Liver (tissue), 9 donors: ENCODE measurements around the gene KDM7A. TPM values are rescaled to one million over a fixed set of nuclear protein-coding genes. Genes with fewer than 3 reads are reported as not detected.

Source experiments
- DNase-seq: peaks from one replicate; pipeline ENCODE4 v3.0.0-alpha.2; 2017; ENCODE audit warnings: low spot score
- H3K27ac ChIP-seq, 2 donors: one replicate each; pipeline ENCODE4 v1.7.0; 2013; ENCODE audit warnings: inconsistent platforms in 2 of 2, low read length in 2 of 2, control low read depth in 1 of 2, low read depth in 1 of 2, mild to moderate bottlenecking in 1 of 2
- H3K27me3 ChIP-seq, 4 donors: one replicate each; pipeline versions ENCODE4 v1.6.1 to v1.7.0; 2013; ENCODE audit warnings: low read length in 3 of 4, inconsistent platforms in 1 of 4, mild to moderate bottlenecking in 1 of 4, moderate library complexity in 1 of 4; ENCODE audit not compliant: control insufficient read depth in 4 of 4, insufficient read depth in 4 of 4
- H3K36me3 ChIP-seq, 4 donors: one replicate each; pipeline versions ENCODE4 v1.6.1 to v1.7.0; 2013; ENCODE audit warnings: low read length in 3 of 4, mild to moderate bottlenecking in 3 of 4, low read depth in 1 of 4, moderate library complexity in 1 of 4; ENCODE audit not compliant: control insufficient read depth in 4 of 4, insufficient read depth in 3 of 4
- H3K4me1 ChIP-seq, 4 donors: one replicate each; pipeline versions ENCODE4 v1.6.1 to v1.7.0; 2013; ENCODE audit warnings: low read length in 3 of 4, mild to moderate bottlenecking in 3 of 4, moderate library complexity in 1 of 4; ENCODE audit not compliant: control insufficient read depth in 4 of 4, insufficient read depth in 4 of 4
- H3K4me3 ChIP-seq, 3 donors: one replicate each; pipeline versions ENCODE4 v1.6.1 to v1.7.0; 2013; ENCODE audit warnings: low read length in 3 of 3, control low read depth in 1 of 3, low read depth in 1 of 3, mild to moderate bottlenecking in 1 of 3
- H3K9ac ChIP-seq, 2 donors: one replicate each; pipeline ENCODE4 v1.7.0; 2013; ENCODE audit warnings: low read length in 2 of 2, mild to moderate bottlenecking in 2 of 2, moderate library complexity in 2 of 2, control low read depth in 1 of 2, low read depth in 1 of 2
- H3K9me3 ChIP-seq, 4 donors: one replicate each; pipeline versions ENCODE4 v1.6.1 to v1.7.0; 2013; ENCODE audit warnings: low read length in 3 of 4; ENCODE audit not compliant: control insufficient read depth in 4 of 4
- EGR1 ChIP-seq, 2 donors: IDR thresholded peaks; 2 replicates each; pipeline ENCODE4 v1.6.1; 2016 to 2018; ENCODE audit warnings: antibody characterized with exemption in 2 of 2, low read depth in 2 of 2
- FOXA1 ChIP-seq: IDR thresholded peaks from 2 replicates; pipeline ENCODE4 v1.6.1; 2016; ENCODE audit warnings: antibody characterized with exemption
- FOXA2 ChIP-seq: IDR thresholded peaks from 2 replicates; pipeline ENCODE4 v1.6.1; 2016; ENCODE audit warnings: antibody characterized with exemption
- GABPA ChIP-seq, 2 donors: IDR thresholded peaks in 1 of 2; conservative IDR thresholded peaks in 1 of 2; 2 replicates each; pipeline ENCODE4 v1.6.1; 2016; ENCODE audit warnings: antibody characterized with exemption in 2 of 2, mild to moderate bottlenecking in 1 of 2, moderate library complexity in 1 of 2
- HNF4A ChIP-seq, 2 donors: conservative IDR thresholded peaks; 2 replicates each; pipeline ENCODE4 v1.6.1; 2016; ENCODE audit warnings: antibody characterized with exemption in 2 of 2, mild to moderate bottlenecking in 2 of 2
- HNF4G ChIP-seq: IDR thresholded peaks from 2 replicates; pipeline ENCODE4 v1.6.1; 2016; ENCODE audit warnings: antibody characterized with exemption
- JUND ChIP-seq, 2 donors: IDR thresholded peaks; 2 replicates each; pipeline ENCODE4 v1.6.1; 2016; ENCODE audit warnings: antibody characterized with exemption in 2 of 2
- NR2F2 ChIP-seq: IDR thresholded peaks from 2 replicates; pipeline ENCODE4 v1.6.1; 2016; ENCODE audit warnings: antibody characterized with exemption
- RAD21 ChIP-seq, 2 donors: IDR thresholded peaks; 2 replicates each; pipeline ENCODE4 v1.6.1; 2016; ENCODE audit warnings: antibody characterized with exemption in 2 of 2, mild to moderate bottlenecking in 2 of 2
- RXRA ChIP-seq, 2 donors: IDR thresholded peaks; 2 replicates each; pipeline ENCODE4 v1.6.1; 2017 to 2018; ENCODE audit warnings: antibody characterized with exemption in 2 of 2, mild to moderate bottlenecking in 1 of 2
- SP1 ChIP-seq: IDR thresholded peaks from 2 replicates; pipeline ENCODE4 v1.6.1; 2018; ENCODE audit warnings: antibody characterized with exemption, mild to moderate bottlenecking
- TAF1 ChIP-seq: conservative IDR thresholded peaks from 2 replicates; pipeline ENCODE4 v1.6.1; 2016; ENCODE audit warnings: antibody characterized with exemption, mild to moderate bottlenecking
- YY1 ChIP-seq: IDR thresholded peaks from 2 replicates; pipeline ENCODE4 v1.6.1; 2016; ENCODE audit warnings: antibody characterized with exemption, mild to moderate bottlenecking
- WGBS: extraction: QIAGEN DNeasy Blood & Tissue Kit; methylation state at CpG from one replicate; pipeline ENCODE4 v1.1.7; 2013; 5-methylcytosine and 5-hydroxymethylcytosine counted together
- polyA plus RNA-seq, 2 donors: library from polyadenylated mRNA; stranded (reverse) in 1 of 2; unstranded in 1 of 2; fragments of 200-250 nt in 1 of 2; fragments of >200 nt in 1 of 2; fragmentation: Nextera tagmentation in 1 of 2; extraction: Ambion mirVana in 1 of 2; gene quantifications; one replicate each; pipeline versions ENCODE4 v1.2.1 to v1.2.3, GENCODE V29; 2013 to 2015
- total RNA-seq, 2 donors: library from RNA; depleted of rRNA; stranded (reverse); fragments of >200 nt; gene quantifications; one replicate each; pipeline ENCODE4 v1.2.3, GENCODE V29; 2014
- TF ChIP-seq, protein P1 (sequence below): IDR thresholded peaks from 2 replicates; pipeline ENCODE4 v1.6.1; 2016; ENCODE audit warnings: antibody characterized with exemption, mild to moderate bottlenecking
- TF ChIP-seq, protein P2 (sequence below): IDR thresholded peaks from 2 replicates; pipeline ENCODE4 v1.6.1; 2016; ENCODE audit warnings: antibody characterized with exemption
- TF ChIP-seq, protein P3 (sequence below): IDR thresholded peaks from 2 replicates; pipeline ENCODE4 v1.6.1; 2016; ENCODE audit warnings: antibody characterized with exemption
- TF ChIP-seq, protein P4 (sequence below): fragments of 150-350 bp; IDR thresholded peaks from 2 replicates; pipeline ENCODE4 v1.5.1; 2017; ENCODE audit warnings: improper control_type of control experiment, low read depth, low read length; ENCODE audit not compliant: missing input control
- TF ChIP-seq, protein P5 (sequence below): IDR thresholded peaks from 2 replicates; pipeline ENCODE4 v1.6.1; 2016; ENCODE audit warnings: antibody characterized with exemption
- donor health status: healthy.
- donor health status: healthy.
- donor health status: healthy.
- donor health status: healthy.
- donor health status: healthy.

KDM7A gene
- total and polyA plus RNA-seq, 4 donors, result 1.9 to 27.5 (median 9.9) TPM

DNA sequence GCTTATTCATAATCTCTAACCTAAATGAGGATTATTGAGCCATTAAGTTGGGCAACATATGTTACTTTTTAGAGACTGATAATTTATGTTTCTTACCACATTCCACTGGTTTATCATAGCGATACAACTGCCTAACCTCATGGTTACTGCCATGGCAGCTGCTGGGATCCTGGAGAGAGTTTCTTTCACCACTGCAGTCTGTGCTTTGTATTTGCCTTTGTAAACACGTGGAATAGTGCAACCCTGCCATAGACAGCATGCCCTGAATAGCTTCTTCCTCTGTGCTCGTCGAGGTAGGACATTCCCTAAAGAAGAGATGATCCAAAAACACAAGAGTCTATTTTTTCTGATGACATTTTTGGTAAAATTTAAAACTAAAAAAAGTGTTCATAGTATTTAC, 80.3 kb downstream of the KDM7A start:
- 88% methylated on average over 4 of the region's 4 CpGs for WGBS
- H3K36me3 ChIP-seq, result peaks cover 3 to 73% (median 66%) of the 10 kb centered on the region in 4 donors
- no peak for TF ChIP-seq FOXA1
- TF ChIP-seq RXRA (IDR thresholded peaks at IDR 0.05), result no peak
- TF ChIP-seq NR2F2, result no peak
- no peak for TF ChIP-seq HNF4A (conservative IDR thresholded peaks at IDR 0.05)
- no peak for TF ChIP-seq SP1
- TF ChIP-seq, protein P1, sequence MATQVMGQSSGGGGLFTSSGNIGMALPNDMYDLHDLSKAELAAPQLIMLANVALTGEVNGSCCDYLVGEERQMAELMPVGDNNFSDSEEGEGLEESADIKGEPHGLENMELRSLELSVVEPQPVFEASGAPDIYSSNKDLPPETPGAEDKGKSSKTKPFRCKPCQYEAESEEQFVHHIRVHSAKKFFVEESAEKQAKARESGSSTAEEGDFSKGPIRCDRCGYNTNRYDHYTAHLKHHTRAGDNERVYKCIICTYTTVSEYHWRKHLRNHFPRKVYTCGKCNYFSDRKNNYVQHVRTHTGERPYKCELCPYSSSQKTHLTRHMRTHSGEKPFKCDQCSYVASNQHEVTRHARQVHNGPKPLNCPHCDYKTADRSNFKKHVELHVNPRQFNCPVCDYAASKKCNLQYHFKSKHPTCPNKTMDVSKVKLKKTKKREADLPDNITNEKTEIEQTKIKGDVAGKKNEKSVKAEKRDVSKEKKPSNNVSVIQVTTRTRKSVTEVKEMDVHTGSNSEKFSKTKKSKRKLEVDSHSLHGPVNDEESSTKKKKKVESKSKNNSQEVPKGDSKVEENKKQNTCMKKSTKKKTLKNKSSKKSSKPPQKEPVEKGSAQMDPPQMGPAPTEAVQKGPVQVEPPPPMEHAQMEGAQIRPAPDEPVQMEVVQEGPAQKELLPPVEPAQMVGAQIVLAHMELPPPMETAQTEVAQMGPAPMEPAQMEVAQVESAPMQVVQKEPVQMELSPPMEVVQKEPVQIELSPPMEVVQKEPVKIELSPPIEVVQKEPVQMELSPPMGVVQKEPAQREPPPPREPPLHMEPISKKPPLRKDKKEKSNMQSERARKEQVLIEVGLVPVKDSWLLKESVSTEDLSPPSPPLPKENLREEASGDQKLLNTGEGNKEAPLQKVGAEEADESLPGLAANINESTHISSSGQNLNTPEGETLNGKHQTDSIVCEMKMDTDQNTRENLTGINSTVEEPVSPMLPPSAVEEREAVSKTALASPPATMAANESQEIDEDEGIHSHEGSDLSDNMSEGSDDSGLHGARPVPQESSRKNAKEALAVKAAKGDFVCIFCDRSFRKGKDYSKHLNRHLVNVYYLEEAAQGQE, result no peak
- no peak for TF ChIP-seq RAD21 (IDR thresholded peaks at IDR 0.05)
- TF ChIP-seq, protein P2, sequence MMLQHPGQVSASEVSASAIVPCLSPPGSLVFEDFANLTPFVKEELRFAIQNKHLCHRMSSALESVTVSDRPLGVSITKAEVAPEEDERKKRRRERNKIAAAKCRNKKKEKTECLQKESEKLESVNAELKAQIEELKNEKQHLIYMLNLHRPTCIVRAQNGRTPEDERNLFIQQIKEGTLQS, result no peak

DNA sequence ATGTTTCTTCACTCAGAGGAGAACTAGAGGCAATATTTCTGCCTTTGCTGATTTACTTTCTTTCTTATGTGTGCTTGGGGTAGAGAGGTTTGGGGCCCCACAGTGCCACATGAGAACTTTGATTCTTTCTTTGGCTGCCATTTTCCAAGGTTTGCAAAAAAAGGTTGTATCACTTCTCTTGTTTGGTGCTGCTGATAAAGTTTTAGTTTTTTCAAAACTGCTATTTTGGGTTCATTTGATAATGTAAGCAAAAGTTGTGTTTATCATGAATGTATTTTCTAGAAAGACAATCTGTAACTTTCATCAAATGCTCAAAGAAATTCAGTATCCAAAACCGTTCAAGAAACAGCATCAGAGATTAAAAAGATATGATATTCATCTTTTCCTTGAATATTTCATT, 83.4 kb downstream of the KDM7A start:
- H3K4me1 ChIP-seq, result no peaks in the 10 kb centered on the region
- no peak for DNase-seq
- peaks cover 4 to 69% (median 59%) of the 10 kb centered on the region in 4 donors for H3K36me3 ChIP-seq
- H3K9ac ChIP-seq, result no peak overlapping the region
- H3K27ac ChIP-seq, result no peak overlapping the region
- no peaks in the 10 kb centered on the region for H3K9me3 ChIP-seq
- no peak overlapping the region for H3K4me3 ChIP-seq
- H3K27me3 ChIP-seq, result no peaks in the 10 kb centered on the region
- WGBS, result 91% methylated on average over 1 of the region's 1 CpG
- TF ChIP-seq HNF4G, result no peak
- no peak for TF ChIP-seq SP1
- no peak for TF ChIP-seq EGR1 (IDR thresholded peaks at IDR 0.05; ENCODE audit: low read depth in 2 of 2)
- TF ChIP-seq, protein P3, sequence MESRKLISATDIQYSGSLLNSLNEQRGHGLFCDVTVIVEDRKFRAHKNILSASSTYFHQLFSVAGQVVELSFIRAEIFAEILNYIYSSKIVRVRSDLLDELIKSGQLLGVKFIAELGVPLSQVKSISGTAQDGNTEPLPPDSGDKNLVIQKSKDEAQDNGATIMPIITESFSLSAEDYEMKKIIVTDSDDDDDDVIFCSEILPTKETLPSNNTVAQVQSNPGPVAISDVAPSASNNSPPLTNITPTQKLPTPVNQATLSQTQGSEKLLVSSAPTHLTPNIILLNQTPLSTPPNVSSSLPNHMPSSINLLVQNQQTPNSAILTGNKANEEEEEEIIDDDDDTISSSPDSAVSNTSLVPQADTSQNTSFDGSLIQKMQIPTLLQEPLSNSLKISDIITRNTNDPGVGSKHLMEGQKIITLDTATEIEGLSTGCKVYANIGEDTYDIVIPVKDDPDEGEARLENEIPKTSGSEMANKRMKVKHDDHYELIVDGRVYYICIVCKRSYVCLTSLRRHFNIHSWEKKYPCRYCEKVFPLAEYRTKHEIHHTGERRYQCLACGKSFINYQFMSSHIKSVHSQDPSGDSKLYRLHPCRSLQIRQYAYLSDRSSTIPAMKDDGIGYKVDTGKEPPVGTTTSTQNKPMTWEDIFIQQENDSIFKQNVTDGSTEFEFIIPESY, result no peak
- TF ChIP-seq YY1, result no peak
- no peak for TF ChIP-seq RAD21 (IDR thresholded peaks at IDR 0.05)
- TF ChIP-seq, protein P2, result no peak
- TF ChIP-seq TAF1, result no peak
- no peak for TF ChIP-seq HNF4A (conservative IDR thresholded peaks at IDR 0.05)
- TF ChIP-seq, protein P4, sequence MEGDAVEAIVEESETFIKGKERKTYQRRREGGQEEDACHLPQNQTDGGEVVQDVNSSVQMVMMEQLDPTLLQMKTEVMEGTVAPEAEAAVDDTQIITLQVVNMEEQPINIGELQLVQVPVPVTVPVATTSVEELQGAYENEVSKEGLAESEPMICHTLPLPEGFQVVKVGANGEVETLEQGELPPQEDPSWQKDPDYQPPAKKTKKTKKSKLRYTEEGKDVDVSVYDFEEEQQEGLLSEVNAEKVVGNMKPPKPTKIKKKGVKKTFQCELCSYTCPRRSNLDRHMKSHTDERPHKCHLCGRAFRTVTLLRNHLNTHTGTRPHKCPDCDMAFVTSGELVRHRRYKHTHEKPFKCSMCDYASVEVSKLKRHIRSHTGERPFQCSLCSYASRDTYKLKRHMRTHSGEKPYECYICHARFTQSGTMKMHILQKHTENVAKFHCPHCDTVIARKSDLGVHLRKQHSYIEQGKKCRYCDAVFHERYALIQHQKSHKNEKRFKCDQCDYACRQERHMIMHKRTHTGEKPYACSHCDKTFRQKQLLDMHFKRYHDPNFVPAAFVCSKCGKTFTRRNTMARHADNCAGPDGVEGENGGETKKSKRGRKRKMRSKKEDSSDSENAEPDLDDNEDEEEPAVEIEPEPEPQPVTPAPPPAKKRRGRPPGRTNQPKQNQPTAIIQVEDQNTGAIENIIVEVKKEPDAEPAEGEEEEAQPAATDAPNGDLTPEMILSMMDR, result no peak
- no peak for TF ChIP-seq GABPA (IDR thresholded peaks at IDR 0.05 in 1 of 2, conservative IDR thresholded peaks at IDR 0.05 in 1 of 2)
- no peak for TF ChIP-seq FOXA2
- TF ChIP-seq, protein P5, sequence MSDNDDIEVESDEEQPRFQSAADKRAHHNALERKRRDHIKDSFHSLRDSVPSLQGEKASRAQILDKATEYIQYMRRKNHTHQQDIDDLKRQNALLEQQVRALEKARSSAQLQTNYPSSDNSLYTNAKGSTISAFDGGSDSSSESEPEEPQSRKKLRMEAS, result no peak
- TF ChIP-seq, protein P1, result no peak
- TF ChIP-seq FOXA1, result no peak
- TF ChIP-seq RXRA (IDR thresholded peaks at IDR 0.05), result no peak
- TF ChIP-seq JUND (IDR thresholded peaks at IDR 0.05), result no peak

More for the DNA sequence above, 80.3 kb downstream of the KDM7A start:
- H3K27ac ChIP-seq, result no peak overlapping the region
- no peak for DNase-seq
- H3K4me3 ChIP-seq, result no peak overlapping the region
- H3K27me3 ChIP-seq, result no peaks in the 10 kb centered on the region
- H3K9me3 ChIP-seq, result no peaks in the 10 kb centered on the region
- H3K9ac ChIP-seq, result no peak overlapping the region
- no peaks in the 10 kb centered on the region for H3K4me1 ChIP-seq
